GM21737 (cell line): Measurements from ENCODE around the gene MPHOSPH9.
"Not testable (repeated sequence)": the region's sequence is repeated elsewhere in the genome, so short reads cannot be mapped to it uniquely, and the experiment has no call there.

Experiments used
- ATAC-seq: cut with Tn5 transposase; IDR thresholded peaks from one replicate; pipeline ENCODE4 v1.9.1; 2021; ENCODE audit warnings: mild to moderate bottlenecking, moderate library complexity; ENCODE audit not compliant: unreplicated experiment

MPHOSPH9 gene

GRCh38 chr12:123258593-123258992 is 25.7 kb upstream of the MPHOSPH9 start:
- ATAC-seq: no peak

GRCh38 chr12:123254853-123255446 is 22.0 kb upstream of the MPHOSPH9 start:
- ATAC-seq: no peak

GRCh38 chr12:123253641-123254459 is 20.9 kb upstream of the MPHOSPH9 start:
- ATAC-seq: no peak

- ATAC-seq: not testable (repeated sequence)
Observed at GRCh38 chr12:123252365-123252764, 19.4 kb upstream of the MPHOSPH9 start.

GRCh38 chr12:123251403-123252076 is 18.6 kb upstream of the MPHOSPH9 start:
- no peak for ATAC-seq

GRCh38 chr12:123250471-123251383 is 17.8 kb upstream of the MPHOSPH9 start:
- ATAC-seq: no peak

- ATAC-seq: not testable (repeated sequence)
Observed at GRCh38 chr12:123248996-123249741, 16.2 kb upstream of the MPHOSPH9 start.

- ATAC-seq: not testable (repeated sequence)
Observed at GRCh38 chr12:123248129-123248528, 15.2 kb upstream of the MPHOSPH9 start.

- ATAC-seq: no peak
Observed at GRCh38 chr12:123245678-123246077, 12.7 kb upstream of the MPHOSPH9 start.

GRCh38 chr12:123243671-123244262 is 10.8 kb upstream of the MPHOSPH9 start:
- ATAC-seq: no peak

GRCh38 chr12:123242116-123242904 is 9.4 kb upstream of the MPHOSPH9 start:
- ATAC-seq: no peak

GRCh38 chr12:123238961-123239360 is 6.0 kb upstream of the MPHOSPH9 start:
- no peak for ATAC-seq

GRCh38 chr12:123238330-123238682 is 5.4 kb upstream of the MPHOSPH9 start:
- no peak for ATAC-seq

GRCh38 chr12:123237646-123238329 is 4.8 kb upstream of the MPHOSPH9 start:
- no peak for ATAC-seq

GRCh38 chr12:123233505-123234308 is 766 bp upstream of the MPHOSPH9 start:
- peak; percentile 6 for ATAC-seq

GRCh38 chr12:123232472-123232806 is 502 bp downstream of the MPHOSPH9 start:
- no peak for ATAC-seq

- no peak for ATAC-seq
Observed at GRCh38 chr12:123231931-123232330, 1.0 kb downstream of the MPHOSPH9 start.

GRCh38 chr12:123229051-123229450 is 3.9 kb downstream of the MPHOSPH9 start:
- ATAC-seq: no peak
